ENCODE results near the gene RGS10. TPM values are rescaled to one million over a fixed set of nuclear protein-coding genes. Genes with fewer than 3 reads are reported as not detected.

Gene RGS10
- total RNA-seq, 1 donor from 2014 or later: 39.7 TPM

DNA sequence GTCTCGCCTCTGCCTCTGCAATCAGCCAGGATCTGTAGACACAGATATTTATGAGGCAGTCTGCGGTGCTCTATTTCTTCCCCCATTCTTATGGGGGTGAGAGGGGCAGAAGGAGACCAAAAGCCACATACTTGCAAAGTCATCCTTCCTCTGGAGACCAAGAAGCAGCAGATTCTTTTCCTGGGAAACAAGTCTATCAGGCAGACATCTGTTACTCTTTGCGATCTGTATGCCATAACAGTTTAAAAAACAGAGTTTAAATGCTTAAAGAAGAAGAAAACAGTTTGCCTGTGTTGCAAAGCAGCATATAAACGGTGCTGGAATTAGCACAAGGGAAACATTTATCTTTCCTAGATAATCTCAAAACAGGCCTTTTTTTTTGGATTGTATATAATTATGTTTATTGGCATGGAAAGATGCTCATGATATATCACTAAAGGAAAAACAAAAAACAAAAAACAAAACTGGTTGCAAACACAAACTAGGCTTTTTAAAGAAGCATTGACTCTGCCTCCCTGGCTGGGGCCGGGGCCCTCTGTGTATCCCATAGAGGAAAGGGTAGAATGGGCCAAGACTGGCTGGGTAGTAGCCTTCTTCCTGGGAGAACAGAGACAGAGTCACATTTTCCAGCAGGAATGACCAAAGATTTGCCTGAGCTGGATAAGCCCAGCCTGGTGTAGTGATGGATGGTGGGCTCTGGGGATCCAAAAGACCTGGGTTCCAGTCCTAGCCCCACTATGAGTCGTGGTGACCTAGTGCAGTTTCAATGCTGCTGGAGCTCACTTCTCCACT lies 50.4 kb downstream of the RGS10 start:
- Histone ChIP-seq H3K36me3 (ENCODE audit: control insufficient read depth in 3 of 3, insufficient read depth in 3 of 3, low read length in 3 of 3) (no peaks in the 10 kb centered on the region), H3K9me3 (ENCODE audit: control insufficient read depth in 3 of 3, low read length in 3 of 3) (no peaks in the 10 kb centered on the region), H3K27ac (ENCODE audit: low read depth, low read length) (no peak overlapping the region), H3K27me3 (ENCODE audit: control insufficient read depth in 3 of 3, insufficient read depth in 3 of 3, low read length in 3 of 3) (no peaks in the 10 kb centered on the region), H3K9ac (ENCODE audit: low read depth in 1 of 3, low read length in 3 of 3) (no peak overlapping the region), H3K4me3 (ENCODE audit: low read length in 3 of 3) (no peak overlapping the region), H3K4me1 (ENCODE audit: control insufficient read depth in 3 of 3, insufficient read depth in 3 of 3, low read length in 3 of 3) (peaks cover 7 to 12% (median 12%) of the 10 kb centered on the region in 3 donors)

DNA sequence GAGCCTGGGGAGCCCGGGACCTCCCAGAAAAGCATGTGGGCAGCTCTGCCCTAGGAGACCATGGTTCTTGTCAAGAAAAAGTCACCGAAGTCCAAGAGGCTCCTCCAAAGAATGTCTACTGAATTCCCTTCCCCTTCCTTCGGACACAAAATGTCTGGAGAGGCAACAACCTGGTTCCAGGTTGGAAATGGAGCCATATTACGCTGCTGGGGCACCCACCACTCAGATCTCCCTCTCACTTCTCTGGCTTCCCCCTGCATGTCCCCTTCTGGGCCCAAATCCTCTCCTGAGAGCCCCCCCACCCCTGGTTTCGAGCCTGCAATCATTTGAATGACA lies 52.6 kb downstream of the RGS10 start:
- no peak overlapping the region for H3K4me3 ChIP-seq (ENCODE audit: low read length in 3 of 3)
- H3K27ac ChIP-seq (ENCODE audit: low read depth, low read length): no peak overlapping the region
- no peaks in the 10 kb centered on the region for H3K9me3 ChIP-seq (ENCODE audit: control insufficient read depth in 3 of 3, low read length in 3 of 3)

GRCh38 chr10:119488675-119489074 lies 53.8 kb downstream of the RGS10 start:
- Histone ChIP-seq H3K36me3 (ENCODE audit: control insufficient read depth in 3 of 3, insufficient read depth in 3 of 3, low read length in 3 of 3) (no peaks in the 10 kb centered on the region), H3K27me3 (ENCODE audit: control insufficient read depth in 3 of 3, insufficient read depth in 3 of 3, low read length in 3 of 3) (no peaks in the 10 kb centered on the region), H3K4me1 (ENCODE audit: control insufficient read depth in 3 of 3, insufficient read depth in 3 of 3, low read length in 3 of 3) (peaks cover 0 to 5% (median 3%) of the 10 kb centered on the region in 3 donors), H3K4me3 (ENCODE audit: low read length in 3 of 3) (no peak overlapping the region), H3K27ac (ENCODE audit: low read depth, low read length) (no peak overlapping the region), H3K9me3 (ENCODE audit: control insufficient read depth in 3 of 3, low read length in 3 of 3) (no peaks in the 10 kb centered on the region), H3K9ac (ENCODE audit: low read depth in 1 of 3, low read length in 3 of 3) (no peak overlapping the region)

More for the DNA sequence above, 52.6 kb downstream of the RGS10 start:
- no peaks in the 10 kb centered on the region for H3K36me3 ChIP-seq (ENCODE audit: control insufficient read depth in 3 of 3, insufficient read depth in 3 of 3, low read length in 3 of 3)
- H3K9ac ChIP-seq (ENCODE audit: low read depth in 1 of 3, low read length in 3 of 3): no peak overlapping the region
- peaks cover 5 to 10% (median 10%) of the 10 kb centered on the region in 3 donors for H3K4me1 ChIP-seq (ENCODE audit: control insufficient read depth in 3 of 3, insufficient read depth in 3 of 3, low read length in 3 of 3)
- no peaks in the 10 kb centered on the region for H3K27me3 ChIP-seq (ENCODE audit: control insufficient read depth in 3 of 3, insufficient read depth in 3 of 3, low read length in 3 of 3)

- Histone ChIP-seq H3K9me3 (ENCODE audit: control insufficient read depth in 3 of 3, low read length in 3 of 3) (no peaks in the 10 kb centered on the region), H3K4me1 (ENCODE audit: control insufficient read depth in 3 of 3, insufficient read depth in 3 of 3, low read length in 3 of 3) (peaks cover 0 to 7% (median 0%) of the 10 kb centered on the region in 3 donors), H3K36me3 (ENCODE audit: control insufficient read depth in 3 of 3, insufficient read depth in 3 of 3, low read length in 3 of 3) (no peaks in the 10 kb centered on the region), H3K27me3 (ENCODE audit: control insufficient read depth in 3 of 3, insufficient read depth in 3 of 3, low read length in 3 of 3) (peaks cover 6 to 29% (median 14%) of the 10 kb centered on the region in 3 donors), H3K4me3 (ENCODE audit: low read length in 3 of 3) (no peak overlapping the region), H3K9ac (ENCODE audit: low read depth in 1 of 3, low read length in 3 of 3) (no peak overlapping the region), H3K27ac (ENCODE audit: low read depth, low read length) (no peak overlapping the region)
These were observed 58.7 kb downstream of the RGS10 start for GRCh38 chr10:119483839-119484238.

GRCh38 chr10:119483001-119483400 lies 59.5 kb downstream of the RGS10 start:
- H3K9me3 ChIP-seq (ENCODE audit: control insufficient read depth in 3 of 3, low read length in 3 of 3): no peaks in the 10 kb centered on the region
- H3K27me3 ChIP-seq (ENCODE audit: control insufficient read depth in 3 of 3, insufficient read depth in 3 of 3, low read length in 3 of 3): peaks cover 7 to 34% (median 18%) of the 10 kb centered on the region in 3 donors
- H3K4me1 ChIP-seq (ENCODE audit: control insufficient read depth in 3 of 3, insufficient read depth in 3 of 3, low read length in 3 of 3): peaks cover 0 to 7% (median 0%) of the 10 kb centered on the region in 3 donors
- H3K27ac ChIP-seq (ENCODE audit: low read depth, low read length): no peak overlapping the region
- H3K9ac ChIP-seq (ENCODE audit: low read depth in 1 of 3, low read length in 3 of 3): no peak overlapping the region
- no peaks in the 10 kb centered on the region for H3K36me3 ChIP-seq (ENCODE audit: control insufficient read depth in 3 of 3, insufficient read depth in 3 of 3, low read length in 3 of 3)
- H3K4me3 ChIP-seq (ENCODE audit: low read length in 3 of 3): no peak overlapping the region

GRCh38 chr10:119481781-119482426 lies 60.6 kb downstream of the RGS10 start:
- Histone ChIP-seq H3K36me3 (ENCODE audit: control insufficient read depth in 3 of 3, insufficient read depth in 3 of 3, low read length in 3 of 3) (no peaks in the 10 kb centered on the region), H3K9me3 (ENCODE audit: control insufficient read depth in 3 of 3, low read length in 3 of 3) (no peaks in the 10 kb centered on the region), H3K27me3 (ENCODE audit: control insufficient read depth in 3 of 3, insufficient read depth in 3 of 3, low read length in 3 of 3) (peaks cover 8 to 42% (median 24%) of the 10 kb centered on the region in 3 donors), H3K4me1 (ENCODE audit: control insufficient read depth in 3 of 3, insufficient read depth in 3 of 3, low read length in 3 of 3) (peaks cover 0 to 7% (median 0%) of the 10 kb centered on the region in 3 donors), H3K27ac (ENCODE audit: low read depth, low read length) (no peak overlapping the region), H3K9ac (ENCODE audit: low read depth in 1 of 3, low read length in 3 of 3) (no peak overlapping the region), H3K4me3 (ENCODE audit: low read length in 3 of 3) (no peak overlapping the region)

DNA sequence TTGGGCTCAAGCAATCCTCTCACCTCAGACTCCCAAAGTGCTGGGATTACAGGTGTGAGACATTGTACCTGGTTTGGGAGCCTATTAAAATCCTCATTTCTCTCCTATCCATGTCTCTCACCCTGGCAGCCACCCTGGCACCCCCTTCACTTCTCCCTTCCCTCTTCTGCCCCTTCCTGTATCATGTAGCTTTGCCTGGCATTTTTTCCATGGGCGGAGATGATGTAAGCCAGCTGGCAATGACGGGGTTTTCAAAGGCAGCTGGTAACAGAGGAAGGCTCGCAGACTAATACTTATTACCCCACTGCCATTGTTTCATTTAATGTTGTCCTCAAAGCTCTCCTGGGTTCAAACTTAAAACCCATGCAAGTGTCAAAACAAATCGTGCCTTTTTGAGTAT lies 61.9 kb downstream of the RGS10 start:
- peaks cover 0 to 7% (median 0%) of the 10 kb centered on the region in 3 donors for H3K4me1 ChIP-seq (ENCODE audit: control insufficient read depth in 3 of 3, insufficient read depth in 3 of 3, low read length in 3 of 3)
- H3K27ac ChIP-seq (ENCODE audit: low read depth, low read length): no peak overlapping the region
- H3K9me3 ChIP-seq (ENCODE audit: control insufficient read depth in 3 of 3, low read length in 3 of 3): no peaks in the 10 kb centered on the region
- peaks cover 8 to 44% (median 24%) of the 10 kb centered on the region in 3 donors for H3K27me3 ChIP-seq (ENCODE audit: control insufficient read depth in 3 of 3, insufficient read depth in 3 of 3, low read length in 3 of 3)
- H3K4me3 ChIP-seq (ENCODE audit: low read length in 3 of 3): no peak overlapping the region
- H3K36me3 ChIP-seq (ENCODE audit: control insufficient read depth in 3 of 3, insufficient read depth in 3 of 3, low read length in 3 of 3): no peaks in the 10 kb centered on the region
- no peak overlapping the region for H3K9ac ChIP-seq (ENCODE audit: low read depth in 1 of 3, low read length in 3 of 3)

GRCh38 chr10:119479532-119479931 lies 63.0 kb downstream of the RGS10 start:
- Histone ChIP-seq H3K4me3 (ENCODE audit: low read length in 3 of 3) (no peak overlapping the region), H3K27ac (ENCODE audit: low read depth, low read length) (no peak overlapping the region), H3K27me3 (ENCODE audit: control insufficient read depth in 3 of 3, insufficient read depth in 3 of 3, low read length in 3 of 3) (peaks cover 8 to 44% (median 29%) of the 10 kb centered on the region in 3 donors), H3K9me3 (ENCODE audit: control insufficient read depth in 3 of 3, low read length in 3 of 3) (no peaks in the 10 kb centered on the region), H3K36me3 (ENCODE audit: control insufficient read depth in 3 of 3, insufficient read depth in 3 of 3, low read length in 3 of 3) (no peaks in the 10 kb centered on the region), H3K4me1 (ENCODE audit: control insufficient read depth in 3 of 3, insufficient read depth in 3 of 3, low read length in 3 of 3) (peaks cover 0 to 7% (median 0%) of the 10 kb centered on the region in 3 donors), H3K9ac (ENCODE audit: low read depth in 1 of 3, low read length in 3 of 3) (no peak overlapping the region)

GRCh38 chr10:119478811-119479341 lies 63.6 kb downstream of the RGS10 start:
- H3K36me3 ChIP-seq (ENCODE audit: control insufficient read depth in 3 of 3, insufficient read depth in 3 of 3, low read length in 3 of 3): no peaks in the 10 kb centered on the region
- peaks cover 0 to 7% (median 0%) of the 10 kb centered on the region in 3 donors for H3K4me1 ChIP-seq (ENCODE audit: control insufficient read depth in 3 of 3, insufficient read depth in 3 of 3, low read length in 3 of 3)
- no peak overlapping the region for H3K9ac ChIP-seq (ENCODE audit: low read depth in 1 of 3, low read length in 3 of 3)
- H3K27ac ChIP-seq (ENCODE audit: low read depth, low read length): no peak overlapping the region
- H3K9me3 ChIP-seq (ENCODE audit: control insufficient read depth in 3 of 3, low read length in 3 of 3): no peaks in the 10 kb centered on the region
- H3K27me3 ChIP-seq (ENCODE audit: control insufficient read depth in 3 of 3, insufficient read depth in 3 of 3, low read length in 3 of 3): peaks cover 8 to 44% (median 29%) of the 10 kb centered on the region in 3 donors
- no peak overlapping the region for H3K4me3 ChIP-seq (ENCODE audit: low read length in 3 of 3)

Measured in skeletal muscle tissue (tissue), 4 donors.